HG03103 (cell line): ENCODE measurements around the gene ARID1B.

Experiments used
- ATAC-seq: cut with Tn5 transposase; IDR thresholded peaks from one replicate; pipeline ENCODE4 v1.9.1; 2021; ENCODE audit warnings: low read depth; ENCODE audit not compliant: unreplicated experiment

Gene ARID1B

DNA sequence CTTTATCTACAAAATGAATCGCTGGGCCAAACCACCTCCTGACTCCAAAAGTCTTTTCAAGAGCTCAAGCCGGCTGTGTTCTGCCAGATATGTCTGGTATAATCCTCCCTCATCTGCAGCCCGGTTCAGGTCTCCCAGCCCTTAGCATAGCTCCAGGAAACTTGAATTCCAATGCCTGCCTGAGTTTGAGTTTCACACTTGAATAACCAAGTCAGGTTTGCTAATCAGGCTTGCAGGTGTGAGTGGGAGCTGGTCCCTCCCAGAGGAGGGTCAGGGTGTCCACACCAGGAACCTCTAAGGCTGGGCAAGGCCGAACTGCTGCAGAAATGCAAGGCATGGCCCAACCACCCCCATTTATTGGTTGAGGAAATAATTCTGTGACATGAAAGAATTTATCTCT is 449.6 kb downstream of the ARID1B start:
- ATAC-seq: no peak

- ATAC-seq: no peak
Measured at GRCh38 chr6:157227202-157228166, 450.3 kb downstream of the ARID1B start.

DNA sequence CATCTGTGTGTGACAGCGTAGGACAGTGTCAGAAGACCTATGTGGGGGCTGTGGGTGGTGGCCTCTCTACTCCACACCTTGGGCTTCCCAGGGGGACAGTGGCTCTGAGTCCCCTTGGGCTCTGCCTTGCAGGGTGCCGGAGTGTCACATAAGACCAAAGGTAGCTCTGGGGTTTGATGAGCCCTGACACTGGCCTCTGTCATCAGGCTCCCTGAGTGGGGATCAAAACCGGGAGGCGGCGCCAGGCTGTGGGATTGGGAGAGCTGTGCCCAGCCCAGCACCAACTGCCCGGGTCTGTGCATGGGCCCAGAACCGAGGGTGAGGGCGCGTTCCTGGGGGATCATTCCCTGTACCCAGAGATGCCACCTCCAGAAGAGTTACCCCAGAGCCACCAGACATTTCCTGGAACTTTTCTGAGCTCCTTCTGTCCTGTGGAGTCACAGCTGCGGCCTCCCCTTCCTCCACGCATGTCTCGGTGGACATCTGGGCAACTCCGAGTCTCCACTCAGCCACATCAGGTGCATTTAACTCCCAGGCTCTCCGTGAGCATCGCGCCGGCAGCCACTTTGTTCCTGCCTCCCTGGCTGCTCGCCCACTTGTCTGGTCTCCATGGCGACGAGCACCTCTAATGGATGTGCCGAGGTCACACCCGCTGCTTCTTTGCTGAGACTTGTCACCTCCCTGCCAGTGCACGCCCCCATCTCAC is 451.4 kb downstream of the ARID1B start:
- ATAC-seq: no peak

DNA sequence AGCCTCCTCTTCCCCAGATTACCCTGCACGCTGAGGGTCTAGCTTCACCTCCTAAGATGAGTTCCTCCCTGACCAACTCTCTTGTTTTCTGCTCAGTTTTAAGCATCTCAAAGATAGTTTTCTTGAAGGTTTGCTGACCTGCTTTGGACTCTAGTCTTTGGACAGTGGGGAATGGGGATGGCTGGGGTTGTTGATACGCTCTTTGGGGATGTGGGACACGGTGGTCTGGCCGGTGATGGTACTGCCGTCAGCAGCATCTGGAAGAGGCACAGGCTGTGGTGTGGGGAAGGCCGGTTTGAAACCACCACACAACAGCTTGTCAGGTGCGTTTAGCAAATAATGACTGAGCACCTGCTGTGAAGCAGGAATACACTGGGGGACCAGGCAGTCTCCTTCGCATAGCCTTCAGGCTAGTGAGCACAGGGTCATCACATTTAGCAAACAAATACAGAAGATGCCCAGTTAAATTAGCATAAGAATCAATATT is 452.0 kb downstream of the ARID1B start:
- ATAC-seq: no peak

DNA sequence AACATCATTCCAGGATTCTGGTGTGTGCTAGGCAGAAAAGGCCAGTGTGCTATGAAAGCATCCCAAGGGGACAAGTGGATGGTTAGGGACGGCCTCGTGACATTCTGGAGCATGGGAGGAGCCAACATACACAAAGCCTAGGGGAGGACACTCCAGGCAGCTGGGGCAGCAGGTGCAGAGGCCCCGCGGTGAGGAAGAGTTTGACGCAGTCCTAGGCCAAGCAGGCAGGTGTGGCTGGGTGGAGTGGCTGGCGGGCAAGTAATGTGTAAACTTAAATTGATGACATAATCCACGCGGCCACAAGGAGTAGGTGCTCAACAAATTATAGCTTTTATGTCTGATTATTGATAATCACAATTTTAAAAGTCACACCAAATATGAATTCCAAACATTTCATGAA is 452.5 kb downstream of the ARID1B start:
- no peak for ATAC-seq

DNA sequence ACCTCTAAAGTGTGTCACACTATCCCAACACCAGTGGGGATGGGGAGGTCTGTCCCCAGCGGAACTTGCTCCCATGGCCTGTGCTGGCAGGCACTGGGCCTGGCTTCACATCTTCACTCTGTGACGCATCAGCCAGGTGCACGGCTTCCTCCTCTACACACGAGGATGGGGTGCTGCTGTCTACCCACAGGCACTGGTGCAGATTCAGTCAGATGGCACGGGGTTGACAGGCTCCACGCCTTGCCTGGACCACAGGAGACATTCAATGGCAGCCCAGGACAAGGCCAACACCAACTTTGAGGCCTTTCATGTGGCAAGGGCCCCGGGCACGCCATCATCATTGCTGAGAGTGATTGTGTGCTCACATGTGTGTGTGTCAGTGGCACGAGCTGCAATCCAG is 453.7 kb downstream of the ARID1B start:
- no peak for ATAC-seq

GRCh38 chr6:157232161-157232895 is 455.1 kb downstream of the ARID1B start:
- ATAC-seq: no peak

GRCh38 chr6:157233156-157233555 is 456.0 kb downstream of the ARID1B start:
- ATAC-seq: no peak

- no peak for ATAC-seq
Measured at GRCh38 chr6:157233686-157234085, 456.5 kb downstream of the ARID1B start.

- ATAC-seq: peak; percentile 56
Measured at GRCh38 chr6:157235600-157236039, 458.4 kb downstream of the ARID1B start.

GRCh38 chr6:157236040-157236725 is 459.0 kb downstream of the ARID1B start:
- ATAC-seq: peak; percentile 23

- ATAC-seq: no peak
Measured at GRCh38 chr6:157238346-157238745, 461.2 kb downstream of the ARID1B start.

DNA sequence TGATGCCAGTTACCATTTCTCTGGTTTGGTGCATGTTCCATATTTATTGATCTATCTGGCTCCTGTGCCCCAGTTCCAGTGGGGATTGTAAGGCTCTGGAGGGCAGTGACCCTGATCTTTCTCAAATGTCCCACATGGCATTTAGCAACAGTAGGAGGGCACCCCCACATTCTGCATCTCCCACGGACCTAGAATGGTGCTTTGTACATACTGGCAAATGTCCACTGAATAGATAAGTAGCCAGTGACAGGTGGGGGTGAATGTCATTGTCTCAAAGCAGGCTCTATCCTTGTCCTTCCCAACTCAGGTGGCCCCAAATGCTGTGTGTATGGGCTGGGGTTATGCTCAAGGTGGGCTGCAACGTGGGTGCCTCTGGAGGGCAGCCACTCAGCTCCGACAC is 462.0 kb downstream of the ARID1B start:
- no peak for ATAC-seq

GRCh38 chr6:157239671-157240058 is 462.5 kb downstream of the ARID1B start:
- ATAC-seq: no peak

DNA sequence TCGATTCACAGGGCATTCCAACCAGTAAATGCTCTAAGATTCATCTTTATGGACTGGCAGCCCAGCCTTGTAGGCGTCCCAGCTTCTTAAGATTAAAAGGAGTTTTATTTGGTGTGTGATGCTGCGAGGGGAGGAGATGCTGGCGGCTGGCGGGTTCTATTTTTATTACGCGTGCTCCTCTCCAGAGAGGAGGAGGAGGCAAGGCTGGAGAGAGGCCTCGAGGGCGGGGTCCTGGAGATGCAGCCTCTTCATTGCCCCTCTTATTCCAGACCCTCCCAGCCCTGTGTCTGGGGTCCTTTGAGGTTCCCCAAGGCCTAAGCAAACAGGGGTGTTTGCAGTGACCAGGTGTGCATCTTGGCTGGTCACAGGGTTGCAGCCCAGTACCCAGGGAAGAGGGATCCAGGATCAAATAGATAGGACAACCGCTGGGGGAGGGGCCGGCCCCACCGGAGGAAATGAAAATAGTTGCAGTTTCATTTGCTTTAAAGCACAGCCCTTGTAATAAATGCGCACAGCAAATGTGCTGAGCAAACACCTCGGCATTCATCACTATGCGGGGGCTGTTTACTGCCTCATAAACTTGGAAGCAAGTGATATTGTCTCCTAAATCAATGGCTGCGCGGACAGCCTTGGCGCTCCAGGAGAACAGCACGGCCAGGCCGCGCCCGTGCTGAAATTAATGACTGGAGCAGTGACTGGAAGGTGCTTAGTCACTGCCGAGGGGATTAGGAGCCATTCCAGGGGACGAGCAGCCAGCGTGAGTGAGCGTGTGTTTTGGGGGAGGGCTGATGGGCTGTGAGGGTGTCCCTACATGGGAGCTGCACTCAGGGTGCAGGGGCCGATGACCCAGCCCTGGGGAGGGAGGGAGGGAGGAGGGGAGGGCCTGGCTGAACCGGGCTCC is 463.1 kb downstream of the ARID1B start:
- ATAC-seq: no peak

DNA sequence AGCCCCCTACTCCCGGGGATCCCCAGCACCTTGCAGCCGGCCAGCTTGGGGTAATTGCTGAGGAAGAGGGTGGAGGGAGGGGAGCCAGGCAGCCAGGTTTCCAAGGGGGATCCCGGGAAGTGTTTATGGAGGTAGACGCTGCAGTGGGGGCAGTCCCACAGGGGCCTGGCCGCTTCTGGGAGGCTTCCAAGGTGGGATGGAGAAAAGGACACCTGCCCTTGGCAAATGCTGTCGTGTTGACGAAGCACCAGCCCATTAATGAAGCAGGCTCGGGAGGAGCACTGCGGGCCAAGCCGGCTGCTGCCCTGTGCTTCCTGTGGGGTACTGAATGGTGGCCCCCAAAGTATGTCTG is 463.8 kb downstream of the ARID1B start:
- no peak for ATAC-seq

DNA sequence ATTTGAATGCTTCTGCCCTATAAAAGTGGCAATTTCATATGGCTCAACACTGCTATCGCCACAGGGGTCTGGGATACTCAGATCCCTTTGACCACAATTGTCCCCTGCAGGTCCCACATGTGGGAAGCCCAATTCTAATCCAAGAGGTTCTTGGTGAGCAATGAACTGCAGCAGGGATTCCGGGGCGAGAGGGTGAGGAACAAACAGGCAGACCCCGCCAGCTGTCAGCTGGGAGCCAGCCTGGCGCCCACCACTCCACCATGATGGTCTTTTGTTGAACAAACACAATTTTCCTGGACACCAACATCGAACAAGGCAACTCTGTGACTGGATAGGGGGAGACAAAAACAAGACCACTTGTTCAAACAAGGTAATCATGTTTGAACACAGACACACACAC is 465.6 kb downstream of the ARID1B start:
- no peak for ATAC-seq

- no peak for ATAC-seq
Measured at GRCh38 chr6:157244175-157244574, 467.0 kb downstream of the ARID1B start.

DNA sequence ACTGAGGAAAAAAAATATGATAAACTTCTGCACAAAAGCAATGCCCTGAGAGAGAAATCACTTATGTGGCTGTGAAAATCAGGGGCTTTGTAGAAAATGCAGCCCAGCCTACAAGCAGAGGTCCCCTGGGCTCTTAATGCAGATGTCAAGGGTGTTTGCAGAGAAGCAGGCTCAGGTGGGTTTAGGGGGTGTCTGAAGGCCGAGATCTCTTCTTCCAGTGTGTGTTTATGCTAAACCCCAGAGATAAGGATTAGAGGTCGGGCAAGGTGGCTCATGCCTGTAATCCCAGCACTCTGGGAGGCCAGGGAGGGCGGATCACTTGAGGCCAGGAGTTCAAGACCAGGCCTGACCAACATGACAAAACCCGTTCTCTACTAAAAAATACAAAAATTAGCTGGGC is 467.6 kb downstream of the ARID1B start:
- ATAC-seq: no peak
